Measurements from ENCODE around the gene HDAC11. TPM values are rescaled to one million over a fixed set of nuclear protein-coding genes. Genes with fewer than 3 reads are reported as not detected.
A peak's percentile ranks its signal among the peaks of the same experiment; 100 is the strongest.

HDAC11 gene
- total RNA-seq, 4 donors from 2014 or later, result 19.8 to 44.0 (median 27.1) TPM

- H3K4me3 ChIP-seq, result no peak overlapping the region
- no peak for DNase-seq
- H3K4me1 ChIP-seq, result peaks cover 0 to 5% (median 4%) of the 10 kb centered on the region in 4 donors
- 85% methylated on average over 14 of the region's 15 CpGs; no CpG with 5 or more reads in 1 of the 2 donors for WGBS, 2 donors (ENCODE audit: low coverage in 1 of 2)
- no peaks in the 10 kb centered on the region for H3K36me3 ChIP-seq
- no peaks in the 10 kb centered on the region for H3K9me3 ChIP-seq
- intact Hi-C loops (cut with DNase I; ENCODE audit: low total_unique reads), result no loop called here
- H3K27ac ChIP-seq, result no peak overlapping the region
- TF ChIP-seq EP300 (IDR thresholded peaks at IDR 0.05; ENCODE audit: low read depth) (no peak), POLR2A (IDR thresholded peaks at IDR 0.05) (no peak), POLR2AphosphoS5 (IDR thresholded peaks at IDR 0.05) (no peak), CTCF (IDR thresholded peaks at IDR 0.05) (peak in 4 of 5 experiments; percentile 11 to 18 (median 16))
- in situ Hi-C loops (cut with MboI; ENCODE audit: low pct_ligation_motif_present in 1 of 4, low pct_unique_long_range_greater_than_20kb in 1 of 4, low sequenced_read_pairs in 3 of 4), result no loop called here
- no peaks in the 10 kb centered on the region for H3K27me3 ChIP-seq
Observed at GRCh38 chr3:13500133-13500885, 20.2 kb downstream of the HDAC11 start.

- no peak for TF ChIP-seq POLR2AphosphoS5 (IDR thresholded peaks at IDR 0.05)
- TF ChIP-seq EP300 (IDR thresholded peaks at IDR 0.05; ENCODE audit: low read depth), result no peak
- TF ChIP-seq CTCF (IDR thresholded peaks at IDR 0.05), result no peak
- no peak for TF ChIP-seq POLR2A (IDR thresholded peaks at IDR 0.05)
- no peaks in the 10 kb centered on the region for H3K27me3 ChIP-seq
- in situ Hi-C loops (cut with MboI; ENCODE audit: low pct_ligation_motif_present in 1 of 4, low pct_unique_long_range_greater_than_20kb in 1 of 4, low sequenced_read_pairs in 3 of 4), result no loop called here
- no peak overlapping the region for H3K27ac ChIP-seq
- no peaks in the 10 kb centered on the region for H3K9me3 ChIP-seq
- intact Hi-C loops (cut with DNase I; ENCODE audit: low total_unique reads), result no loop called here
- H3K36me3 ChIP-seq, result no peaks in the 10 kb centered on the region
- no peak for DNase-seq
- no peak overlapping the region for H3K4me3 ChIP-seq
- H3K4me1 ChIP-seq, result peaks cover 0 to 5% (median 4%) of the 10 kb centered on the region in 4 donors
- WGBS, 2 donors (ENCODE audit: low coverage in 1 of 2), result 84% methylated on average over 4 of the region's 4 CpGs; no CpG with 5 or more reads in 1 of the 2 donors
Observed at GRCh38 chr3:13501056-13501455, 20.9 kb downstream of the HDAC11 start.

- no peak for TF ChIP-seq POLR2A (IDR thresholded peaks at IDR 0.05)
- no peak for TF ChIP-seq POLR2AphosphoS5 (IDR thresholded peaks at IDR 0.05)
- no peak for TF ChIP-seq EP300 (IDR thresholded peaks at IDR 0.05; ENCODE audit: low read depth)
- no peak for TF ChIP-seq CTCF (IDR thresholded peaks at IDR 0.05)
- in situ Hi-C loops (cut with MboI; ENCODE audit: low pct_ligation_motif_present in 1 of 4, low pct_unique_long_range_greater_than_20kb in 1 of 4, low sequenced_read_pairs in 3 of 4) (no loop called here), intact Hi-C loops (cut with DNase I; ENCODE audit: low total_unique reads) (no loop called here)
- Histone ChIP-seq H3K36me3 (no peaks in the 10 kb centered on the region), H3K9me3 (no peaks in the 10 kb centered on the region), H3K4me3 (no peak overlapping the region), H3K27me3 (no peaks in the 10 kb centered on the region), H3K27ac (no peak overlapping the region), H3K4me1 (peaks cover 0 to 4% (median 3%) of the 10 kb centered on the region in 4 donors)
- WGBS, 2 donors (ENCODE audit: low coverage in 1 of 2), result 89% methylated on average over 4 of the region's 4 CpGs; no CpG with 5 or more reads in 1 of the 2 donors
- DNase-seq, result no peak
Observed at GRCh38 chr3:13501521-13501920, 21.4 kb downstream of the HDAC11 start.

GRCh38 chr3:13501958-13502790 is 22.1 kb downstream of the HDAC11 start:
- 86% methylated on average over 16 of the region's 18 CpGs; no CpG with 5 or more reads in 1 of the 2 donors for WGBS, 2 donors (ENCODE audit: low coverage in 1 of 2)
- H3K27ac ChIP-seq, result no peak overlapping the region
- DNase-seq, result no peak
- intact Hi-C loops (cut with DNase I; ENCODE audit: low total_unique reads), result no loop called here
- in situ Hi-C loops (cut with MboI; ENCODE audit: low pct_ligation_motif_present in 1 of 4, low pct_unique_long_range_greater_than_20kb in 1 of 4, low sequenced_read_pairs in 3 of 4), result no loop called here
- H3K9me3 ChIP-seq, result no peaks in the 10 kb centered on the region
- TF ChIP-seq POLR2A (IDR thresholded peaks at IDR 0.05) (no peak), CTCF (IDR thresholded peaks at IDR 0.05) (no peak), POLR2AphosphoS5 (IDR thresholded peaks at IDR 0.05) (no peak), EP300 (IDR thresholded peaks at IDR 0.05; ENCODE audit: low read depth) (no peak)
- H3K4me3 ChIP-seq, result no peak overlapping the region
- no peaks in the 10 kb centered on the region for H3K36me3 ChIP-seq
- no peaks in the 10 kb centered on the region for H3K4me1 ChIP-seq
- H3K27me3 ChIP-seq, result no peaks in the 10 kb centered on the region
